H1 (cell line): ENCODE data around the gene TBX4. TPM values are rescaled to one million over a fixed set of nuclear protein-coding genes. Genes with fewer than 3 reads are reported as not detected.
A peak's percentile ranks its signal among the peaks of the same experiment; 100 is the strongest.

ENCODE experiments used
- CTCF ChIA-PET: fragments of 300-600 bp; sonication (Branson Sonifier 250); formaldehyde crosslinking; loops from one replicate; lab custom pipeline; 2021; ENCODE audit not compliant: partially characterized antibody; lab: Charles Lee
- POLR2A ChIA-PET: fragments of 300-600 bp; sonication (Branson Sonifier 250); formaldehyde crosslinking; loops from one replicate; lab custom pipeline; 2021; ENCODE audit warnings: inconsistent platforms; ENCODE audit not compliant: partially characterized antibody; lab: Charles Lee
- DNase-seq, 2 experiments: peaks; one replicate each; pipeline versions ENCODE4 v3.0.0 to v3.0.0-alpha.2; 2010 to 2022; ENCODE audit warnings: low spot score in 2 of 2, low read depth in 1 of 2, mixed read lengths in 1 of 2
- FAIRE-seq: peaks from 2 replicates; lab custom pipeline; 2011; peaks lifted over from hg19 to GRCh38; lab: Jason Lieb, UNC
- H2AFZ ChIP-seq: 2 replicates; pipeline ENCODE4 v1.8.1; 2012; ENCODE audit warnings: low read length, inconsistent platforms
- H2AK5ac ChIP-seq: 2 replicates; pipeline ENCODE4 v1.6.1; 2013; ENCODE audit warnings: low read depth, low read length
- H2BK120ac ChIP-seq: replicated peaks from 2 replicates; pipeline ENCODE3; 2013; ENCODE audit warnings: low read depth, low read length, inconsistent platforms
- H2BK12ac ChIP-seq: 2 replicates; pipeline ENCODE4 v1.6.1; 2013; ENCODE audit warnings: low read depth, low read length
- H2BK15ac ChIP-seq: 2 replicates; pipeline ENCODE4 v1.6.1; 2013; ENCODE audit warnings: low read length
- H2BK20ac ChIP-seq: 2 replicates; pipeline ENCODE4 v1.6.1; 2013; ENCODE audit warnings: low read length
- H2BK5ac ChIP-seq: 2 replicates; pipeline ENCODE4 v1.6.1; 2013; ENCODE audit warnings: low read depth, low read length
- H3K14ac ChIP-seq: 2 replicates; pipeline ENCODE4 v1.6.1; 2013; ENCODE audit warnings: inconsistent platforms; ENCODE audit not compliant: insufficient read length
- H3K18ac ChIP-seq: 2 replicates; pipeline ENCODE4 v1.6.1; 2013; ENCODE audit warnings: low read length; ENCODE audit errors: extremely low read depth
- H3K23ac ChIP-seq: 2 replicates; pipeline ENCODE4 v1.6.1; 2013; ENCODE audit warnings: inconsistent platforms; ENCODE audit not compliant: insufficient read length
- H3K23me2 ChIP-seq: 2 replicates; pipeline ENCODE4 v1.6.1; 2013; ENCODE audit warnings: low read depth, low read length
- H3K27ac ChIP-seq: 2 replicates; pipeline ENCODE4 v1.6.1; 2011; ENCODE audit warnings: low read depth, low read length, inconsistent platforms
- H3K27me3 ChIP-seq, 4 experiments: replicated peaks in 1 of 4; 1 replicate in 1 of 4; 2 replicates in 3 of 4; pipeline versions ENCODE4 v1.6.1 to v1.8.1; 2011 to 2013; ENCODE audit warnings: low read length in 3 of 4, mild to moderate bottlenecking in 3 of 4, inconsistent platforms in 2 of 4, mixed read lengths in 2 of 4, moderate library complexity in 1 of 4; ENCODE audit not compliant: control insufficient read depth in 3 of 4, insufficient read depth in 3 of 4; ENCODE audit errors: extremely low read depth in 1 of 4
- H3K36me3 ChIP-seq, 4 experiments: 2 replicates each; pipeline versions ENCODE4 v1.6.1 to v1.8.1; 2011 to 2013; ENCODE audit warnings: mild to moderate bottlenecking in 4 of 4, low read length in 3 of 4, moderate library complexity in 2 of 4, control low read depth in 1 of 4, inconsistent platforms in 1 of 4; ENCODE audit not compliant: insufficient read depth in 4 of 4, control insufficient read depth in 2 of 4
- H3K4ac ChIP-seq: replicated peaks from 2 replicates; pipeline ENCODE3; 2013; ENCODE audit warnings: low read length, low read depth, mixed read lengths, inconsistent platforms; ENCODE audit not compliant: insufficient read length
- H3K4me1 ChIP-seq, 4 experiments: replicated peaks in 1 of 4; 1 replicate in 1 of 4; 2 replicates in 3 of 4; pipeline versions ENCODE4 v1.6.1 to v1.8.1; 2011 to 2013; ENCODE audit warnings: low read length in 3 of 4, inconsistent platforms in 2 of 4, mixed read lengths in 1 of 4; ENCODE audit not compliant: insufficient read depth in 4 of 4, control insufficient read depth in 3 of 4
- H3K4me2 ChIP-seq, 2 experiments: 2 replicates each; pipeline versions ENCODE4 v1.6.1 to v1.8.1; 2011 to 2013; ENCODE audit warnings: low read depth in 2 of 2, low read length in 2 of 2, control low read depth in 1 of 2, inconsistent platforms in 1 of 2, mild to moderate bottlenecking in 1 of 2; ENCODE audit not compliant: insufficient read depth in 1 of 2
- H3K4me3 ChIP-seq, 4 experiments: fragments of 200-600, 300-600 bp in 1 of 4; sonication (generic), shearing (Covaris generic), sonication (Bioruptor Twin) in 1 of 4; 2 replicates each; pipeline versions ENCODE4 v1.5.1 to v1.8.1; 2011 to 2016; ENCODE audit warnings: low read length in 4 of 4, low read depth in 3 of 4, control low read depth in 2 of 4, inconsistent platforms in 2 of 4, mild to moderate bottlenecking in 2 of 4, mixed read lengths in 1 of 4, moderate library complexity in 1 of 4; ENCODE audit not compliant: insufficient read depth in 2 of 4; ENCODE audit errors: extremely low read depth in 1 of 4
- H3K56ac ChIP-seq: replicated peaks from 2 replicates; pipeline ENCODE3; 2013; ENCODE audit warnings: low read depth, mild to moderate bottlenecking, mixed read lengths, low read length, inconsistent platforms; ENCODE audit not compliant: insufficient read length
- H3K79me1 ChIP-seq: 2 replicates; pipeline ENCODE4 v1.6.1; 2013; ENCODE audit warnings: low read depth, low read length, control low read depth
- H3K79me2 ChIP-seq, 2 experiments: 2 replicates each; pipeline versions ENCODE4 v1.6.1 to v1.8.1; 2012 to 2013; ENCODE audit warnings: low read length in 2 of 2, mild to moderate bottlenecking in 2 of 2, inconsistent platforms in 1 of 2; ENCODE audit not compliant: insufficient read depth in 2 of 2, control insufficient read depth in 1 of 2
- H3K9ac ChIP-seq, 4 experiments: replicated peaks in 1 of 4; 1 replicate in 1 of 4; 2 replicates in 3 of 4; pipeline versions ENCODE4 v1.6.1 to v1.8.1; 2011 to 2013; ENCODE audit warnings: low read depth in 3 of 4, low read length in 3 of 4, control low read depth in 2 of 4, mild to moderate bottlenecking in 2 of 4, moderate library complexity in 2 of 4, inconsistent platforms in 1 of 4; ENCODE audit errors: extremely low read depth in 1 of 4
- H3K9me3 ChIP-seq, 2 experiments: 2 replicates each; pipeline versions ENCODE4 v1.6.1 to v1.8.1; 2012 to 2013; ENCODE audit warnings: mild to moderate bottlenecking in 2 of 2, moderate library complexity in 2 of 2, control low read depth in 1 of 2, inconsistent platforms in 1 of 2, low read depth in 1 of 2, low read length in 1 of 2, mixed read lengths in 1 of 2; ENCODE audit not compliant: insufficient read depth in 2 of 2
- H4K20me1 ChIP-seq, 2 experiments: replicated peaks in 1 of 2; 2 replicates each; pipeline versions ENCODE3 to v1.8.1; 2011 to 2013; ENCODE audit warnings: inconsistent platforms in 2 of 2, low read length in 2 of 2, mild to moderate bottlenecking in 1 of 2; ENCODE audit not compliant: insufficient read depth in 2 of 2, control insufficient read depth in 1 of 2
- H4K5ac ChIP-seq: 2 replicates; pipeline ENCODE4 v1.6.1; 2013; ENCODE audit warnings: low read length, low read depth, mixed read lengths, inconsistent platforms; ENCODE audit not compliant: insufficient read length
- H4K8ac ChIP-seq: 2 replicates; pipeline ENCODE4 v1.8.0; 2013; ENCODE audit warnings: mild to moderate bottlenecking, moderate library complexity, low read length, inconsistent platforms; ENCODE audit not compliant: insufficient read depth; ENCODE audit errors: extremely low read depth
- H4K91ac ChIP-seq: replicated peaks from 2 replicates; pipeline ENCODE3; 2013; ENCODE audit warnings: low read length, mixed read lengths, inconsistent platforms; ENCODE audit not compliant: insufficient read length
- RAD21 ChIP-seq, 2 experiments: IDR thresholded peaks in 1 of 2; conservative IDR thresholded peaks in 1 of 2; 2 replicates each; pipeline ENCODE4 v1.6.1; 2011; ENCODE audit warnings: low read depth in 2 of 2, low read length in 2 of 2, improper control_type of control experiment in 1 of 2, inconsistent platforms in 1 of 2, mild to moderate bottlenecking in 1 of 2, moderate library complexity in 1 of 2
- WGBS, 2 experiments: shearing (Covaris generic) in 1 of 2; methylation state at CpG; one replicate each; pipeline versions ENCODE4 v1.1.6 to v1.1.7; 2013 to 2015; ENCODE audit warnings: low lambda C conversion rate in 2 of 2, mixed read lengths in 2 of 2, inconsistent platforms in 1 of 2, low coverage in 1 of 2, missing lambda C conversion rate in 1 of 2; ENCODE audit not compliant: insufficient replicate concordance in 2 of 2, insufficient coverage in 1 of 2, insufficient read length in 1 of 2; ENCODE audit errors: extremely low coverage in 1 of 2, missing lambda C conversion rate in 1 of 2; 5-methylcytosine and 5-hydroxymethylcytosine counted together
- polyA plus RNA-seq, 7 experiments: library from polyadenylated mRNA; depleted of rRNA in 3 of 7; stranded (reverse) in 5 of 7; unstranded in 2 of 7; fragments of >200 nt in 5 of 7; fragments of 200-250 nt in 2 of 7; gene quantifications; 1 replicate in 5 of 7; 2 replicates in 1 of 7; 4 replicates in 1 of 7; pipeline versions ENCODE4 v1.2.1 to v1.2.3, GENCODE V29; 2011 to 2013; ENCODE audit warnings: missing spikeins in 2 of 7, mixed read lengths in 2 of 7
- total RNA-seq: library from RNA; stranded (reverse); fragmentation: NEBNext Ultra II Directional; extraction: Animal tissue kit (Norgen Biotek cat#: 25700); gene quantifications from 2 replicates; pipeline ENCODE4 v1.2.1, GENCODE V29; 2021
- TF ChIP-seq, protein P1 (sequence below): IDR thresholded peaks from 2 replicates; pipeline ENCODE4 v1.6.1; 2012; ENCODE audit warnings: inconsistent platforms
- TF ChIP-seq, protein P2 (sequence below), 3 experiments: IDR thresholded peaks; 1 replicate in 2 of 3; 2 replicates in 1 of 3; pipeline versions ENCODE4 v1.5.1 to v1.6.1; 2011; ENCODE audit warnings: low read length in 3 of 3, mild to moderate bottlenecking in 3 of 3, inconsistent platforms in 2 of 3, low read depth in 1 of 3, moderate library complexity in 1 of 3; ENCODE audit not compliant: insufficient read depth in 1 of 3; ENCODE audit errors: control extremely low read depth in 1 of 3

Gene TBX4
- total and polyA plus RNA-seq, 2 of the 8 experiments (the other 6 are each of a cell fraction or from before 2014, with no cell fraction given), result 0.02 TPM; not detected in 1

DNA sequence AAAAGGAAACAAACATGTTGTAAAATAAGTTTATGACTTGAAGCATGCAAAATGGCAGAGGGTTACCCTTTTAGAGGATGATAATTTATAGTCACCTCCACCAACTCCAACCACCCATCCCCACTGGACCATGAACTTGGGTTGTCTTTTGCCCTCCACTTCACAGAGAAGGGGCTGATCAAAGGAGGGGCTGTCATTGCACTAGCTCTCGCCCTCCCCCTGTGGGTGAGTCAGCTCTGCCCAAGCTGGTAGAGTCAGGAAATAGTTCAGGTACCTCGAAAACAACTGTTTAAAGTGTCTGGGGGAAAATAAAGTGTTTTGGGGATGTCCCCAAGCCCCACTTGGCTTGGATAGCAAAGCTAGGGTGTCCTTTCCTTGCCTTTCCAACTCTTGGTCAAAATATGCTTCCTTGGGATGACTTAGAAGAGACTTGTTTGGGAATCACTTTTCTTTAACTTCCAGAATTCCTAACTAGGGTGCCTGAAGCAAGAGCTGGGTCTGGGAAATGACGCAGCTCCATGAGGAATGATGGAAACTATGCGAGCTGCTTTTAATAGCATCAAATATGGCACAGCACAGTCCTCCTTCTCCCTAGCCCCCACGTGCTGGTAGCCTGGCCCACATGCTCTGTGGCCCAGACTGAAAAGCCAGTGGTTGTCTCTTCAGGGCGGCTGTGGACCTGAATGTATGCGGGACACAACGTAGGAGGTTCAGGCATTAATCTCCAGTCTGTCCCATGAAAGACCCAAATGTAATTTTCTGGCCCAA is 40.7 kb downstream of the TBX4 start:
- Histone ChIP-seq H3K23ac (no peak overlapping the region), H3K27me3 (no peaks in the 10 kb centered on the region), H2AK5ac (no peak overlapping the region), H2BK15ac (no peak overlapping the region), H3K18ac (no peak overlapping the region), H4K20me1 (no peaks in the 10 kb centered on the region), H3K79me1 (no peaks in the 10 kb centered on the region), H3K4me3 (no peak overlapping the region), H2BK5ac (no peak overlapping the region), H3K9ac (no peak overlapping the region), H4K91ac (no peak overlapping the region), H3K27ac (no peak overlapping the region), H3K36me3 (no peaks in the 10 kb centered on the region), H4K8ac (no peak overlapping the region), H4K5ac (no peak overlapping the region)
- CTCF ChIA-PET, result interaction anchor here (0.8 to 5.7 kb wide), 15 partner anchors 11 to 92 kb away, joined by 3 to 34 read pairs (median 4); no protein-coding TSS in a partner anchor
- DNase-seq, result no peak
- TF ChIP-seq, protein P1, sequence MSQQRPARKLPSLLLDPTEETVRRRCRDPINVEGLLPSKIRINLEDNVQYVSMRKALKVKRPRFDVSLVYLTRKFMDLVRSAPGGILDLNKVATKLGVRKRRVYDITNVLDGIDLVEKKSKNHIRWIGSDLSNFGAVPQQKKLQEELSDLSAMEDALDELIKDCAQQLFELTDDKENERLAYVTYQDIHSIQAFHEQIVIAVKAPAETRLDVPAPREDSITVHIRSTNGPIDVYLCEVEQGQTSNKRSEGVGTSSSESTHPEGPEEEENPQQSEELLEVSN, result no peak
- TF ChIP-seq RAD21 (IDR thresholded peaks at IDR 0.05 in 1 of 2, conservative IDR thresholded peaks at IDR 0.05 in 1 of 2; ENCODE audit: low read depth in 2 of 2, low read length in 2 of 2), result 0 out of 4 replicates have a peak, but pooled peaks of 1 of the 2 experiments have one; percentile 11
- TF ChIP-seq, protein P2, sequence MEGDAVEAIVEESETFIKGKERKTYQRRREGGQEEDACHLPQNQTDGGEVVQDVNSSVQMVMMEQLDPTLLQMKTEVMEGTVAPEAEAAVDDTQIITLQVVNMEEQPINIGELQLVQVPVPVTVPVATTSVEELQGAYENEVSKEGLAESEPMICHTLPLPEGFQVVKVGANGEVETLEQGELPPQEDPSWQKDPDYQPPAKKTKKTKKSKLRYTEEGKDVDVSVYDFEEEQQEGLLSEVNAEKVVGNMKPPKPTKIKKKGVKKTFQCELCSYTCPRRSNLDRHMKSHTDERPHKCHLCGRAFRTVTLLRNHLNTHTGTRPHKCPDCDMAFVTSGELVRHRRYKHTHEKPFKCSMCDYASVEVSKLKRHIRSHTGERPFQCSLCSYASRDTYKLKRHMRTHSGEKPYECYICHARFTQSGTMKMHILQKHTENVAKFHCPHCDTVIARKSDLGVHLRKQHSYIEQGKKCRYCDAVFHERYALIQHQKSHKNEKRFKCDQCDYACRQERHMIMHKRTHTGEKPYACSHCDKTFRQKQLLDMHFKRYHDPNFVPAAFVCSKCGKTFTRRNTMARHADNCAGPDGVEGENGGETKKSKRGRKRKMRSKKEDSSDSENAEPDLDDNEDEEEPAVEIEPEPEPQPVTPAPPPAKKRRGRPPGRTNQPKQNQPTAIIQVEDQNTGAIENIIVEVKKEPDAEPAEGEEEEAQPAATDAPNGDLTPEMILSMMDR (IDR thresholded peaks at IDR 0.05; ENCODE audit: control extremely low read depth in 1 of 3, insufficient read depth in 1 of 3, low read depth in 1 of 3, low read length in 3 of 3), result peak; percentile 5 to 15 (median 10); a peak in 2 of 4 replicates
- TF ChIP-seq, all 59 proteins: peak for 2
- Histone ChIP-seq H3K23me2 (no peaks in the 10 kb centered on the region), H2BK12ac (no peak overlapping the region), H3K4ac (no peak overlapping the region), H3K4me1 (peaks cover 0 to 3% (median 2%) of the 10 kb centered on the region in 4 experiments; a peak in 3 of 7 replicates), H2BK20ac (no peak overlapping the region), H3K14ac (no peak overlapping the region), H3K4me2 (no peak overlapping the region), H3K9me3 (no peaks in the 10 kb centered on the region), H3K79me2 (no peaks in the 10 kb centered on the region), H2BK120ac (no peak overlapping the region), H3K56ac (no peak overlapping the region), H2AFZ (peak overlapping the region; percentile 91; the same call in 1 of the 2 replicates)
- 79% methylated on average over 8 of the region's 8 CpGs; no CpG with 5 or more reads in 1 of the 2 experiments for WGBS, 2 experiments
- no peak for FAIRE-seq
- POLR2A ChIA-PET, result interaction anchor here (1.4 kb wide), 1 partner anchor 19 kb away, joined by 5 read pairs; no protein-coding TSS in a partner anchor
